CD4-positive, alpha-beta T cell treated with Interleukin-6 at 100 ng/mL for 8 hours (primary cell): ENCODE measurements around the gene IMPG2.

Source experiments
- DNase-seq: peaks from one replicate; pipeline ENCODE4 v3.0.0-alpha.2; 2020; ENCODE audit warnings: mixed read lengths, low spot score

The IMPG2 gene

DNA sequence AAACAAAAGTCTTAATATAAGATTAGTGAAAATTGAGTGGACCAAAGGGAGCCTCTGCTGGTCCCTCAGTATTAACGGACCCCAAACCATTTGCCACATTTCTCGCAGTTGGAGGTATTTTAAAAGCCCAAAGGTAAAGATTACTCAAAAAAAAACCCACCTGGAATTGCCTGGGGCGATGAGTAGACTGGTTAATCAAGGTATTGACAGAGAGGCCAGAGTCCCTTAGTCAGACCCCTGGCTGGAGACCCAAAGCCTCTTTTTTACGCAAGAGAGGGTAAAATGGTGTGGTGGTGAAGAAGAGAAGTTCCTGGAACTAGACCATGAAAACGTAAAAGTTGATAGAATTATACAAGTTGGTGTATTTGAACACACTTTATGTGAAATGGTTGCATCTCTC, 137.2 kb downstream of the IMPG2 start:
- DNase-seq: no peak

DNA sequence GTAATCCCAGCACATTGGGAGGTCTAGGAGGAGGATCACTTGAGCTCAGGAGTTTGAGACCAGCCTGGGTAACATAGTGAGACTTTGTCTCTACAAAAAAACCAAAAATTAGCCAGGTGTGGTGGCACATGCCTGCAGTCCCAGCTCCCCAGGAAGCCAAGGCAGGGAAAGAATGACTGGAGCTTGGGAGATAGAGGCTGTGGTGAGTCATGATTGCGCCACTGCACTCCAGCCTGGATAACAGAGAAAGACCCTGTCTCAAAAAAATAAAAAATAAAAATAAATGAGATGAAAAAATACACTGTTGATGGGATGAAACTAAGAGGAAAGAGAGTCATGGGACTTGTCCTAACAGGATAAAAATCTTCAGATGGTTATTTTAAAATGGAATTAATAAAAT, 137.6 kb downstream of the IMPG2 start:
- DNase-seq: no peak

DNA sequence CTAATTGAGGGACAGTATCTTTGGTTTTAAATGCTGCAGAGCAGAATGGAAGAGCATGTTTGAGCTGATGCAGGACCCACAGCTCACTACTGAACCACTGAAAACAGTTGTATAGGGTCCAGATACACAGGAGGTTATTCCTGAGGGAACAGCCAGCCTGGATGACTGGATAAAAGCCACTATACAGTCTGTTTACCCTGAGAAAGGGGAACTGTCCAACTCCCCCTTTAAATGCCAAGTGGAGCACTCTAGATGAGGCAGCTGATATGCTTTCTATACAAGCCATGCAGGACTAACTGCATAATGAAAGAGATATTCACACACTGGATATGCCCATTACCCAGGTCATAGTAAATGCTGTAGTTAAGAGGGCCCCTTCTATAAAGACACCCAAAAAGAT, 138.6 kb downstream of the IMPG2 start:
- no peak for DNase-seq

DNA sequence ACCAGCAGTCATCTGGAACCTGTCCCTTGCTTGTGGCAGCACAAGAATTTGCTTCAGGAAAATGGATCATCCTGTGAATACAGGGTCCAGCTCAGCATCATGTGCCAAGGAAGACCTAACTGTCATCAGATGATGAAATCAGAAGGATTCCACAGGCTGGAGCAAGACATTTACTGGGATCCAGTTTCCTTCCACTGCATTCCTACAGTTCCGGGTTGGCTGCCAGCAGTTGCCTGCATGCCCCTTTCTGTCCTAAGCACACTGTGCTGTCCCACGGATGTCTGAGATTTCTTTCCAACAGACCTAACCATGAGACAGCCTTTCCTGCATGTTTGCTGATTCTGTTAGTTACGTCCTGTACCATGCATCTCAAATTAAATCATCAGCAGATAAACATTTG, 140.7 kb downstream of the IMPG2 start:
- DNase-seq: no peak

DNA sequence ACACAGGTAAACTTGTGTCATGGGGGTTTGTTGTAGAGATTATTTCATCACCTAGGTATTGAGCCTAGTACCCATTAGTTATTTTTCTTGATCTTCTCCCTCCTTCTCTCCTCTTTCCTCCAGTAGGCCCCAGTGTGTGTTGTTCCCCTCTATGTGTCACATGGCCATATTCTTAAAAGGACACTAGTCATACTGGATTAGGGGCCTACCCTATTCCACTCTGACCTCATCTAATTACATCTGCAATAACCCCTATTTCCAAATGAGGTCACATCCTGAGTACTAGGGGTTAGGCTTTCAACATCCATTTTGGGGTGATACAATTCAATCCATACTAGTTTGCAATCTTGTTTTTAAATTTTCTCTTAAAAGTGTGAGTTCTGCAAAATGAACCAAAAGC, 142.8 kb downstream of the IMPG2 start:
- no peak for DNase-seq
